ENCODE data around the gene CLEC20A. TPM values are rescaled to one million over a fixed set of nuclear protein-coding genes. Genes with fewer than 3 reads are reported as not detected.

Gene CLEC20A
- total RNA-seq, 2 donors from 2014 or later = not detected

GRCh38 chr1:178495158-178495557, 1.6 kb downstream of the CLEC20A start:
- no peak overlapping the region for H3K4me3 ChIP-seq
- H3K4me1 ChIP-seq = no peaks in the 10 kb centered on the region
- ATAC-seq (no peak), DNase-seq (no peak)
- no peaks in the 10 kb centered on the region for H3K36me3 ChIP-seq (replicated peaks in 1 of 2; ENCODE audit: insufficient read depth in 1 of 2, low read depth in 2 of 2)
- 93 to 100% methylated on average over 1 of the region's 1 CpG for WGBS, 2 donors
- H3K27ac ChIP-seq = no peak overlapping the region
- H3K27me3 ChIP-seq = no peaks in the 10 kb centered on the region
- no peak for TF ChIP-seq CTCF (IDR thresholded peaks at IDR 0.05)
- no peak for TF ChIP-seq POLR2A (IDR thresholded peaks at IDR 0.05)
- no peaks in the 10 kb centered on the region for H3K9me3 ChIP-seq
- intact Hi-C loops (cut with DNase I) = no loop called here

- Histone ChIP-seq H3K36me3 (replicated peaks in 1 of 2; ENCODE audit: insufficient read depth in 1 of 2, low read depth in 2 of 2) (no peaks in the 10 kb centered on the region), H3K27me3 (no peaks in the 10 kb centered on the region), H3K4me1 (no peaks in the 10 kb centered on the region), H3K4me3 (no peak overlapping the region), H3K27ac (no peak overlapping the region), H3K9me3 (no peaks in the 10 kb centered on the region)
- DNase-seq (no peak), ATAC-seq (no peak)
- WGBS, 2 donors = 91 to 94% methylated on average over 8 to 13 of the region's 13 CpGs
- TF ChIP-seq CTCF (IDR thresholded peaks at IDR 0.05) = no peak
- no peak for TF ChIP-seq POLR2A (IDR thresholded peaks at IDR 0.05)
- intact Hi-C loops (cut with DNase I) = no loop called here
These were observed 2.2 kb downstream of the CLEC20A start for GRCh38 chr1:178494569-178494971.

- intact Hi-C loops (cut with DNase I) = no loop called here
- no peak for DNase-seq
- Histone ChIP-seq H3K4me3 (no peak overlapping the region), H3K4me1 (no peaks in the 10 kb centered on the region), H3K36me3 (replicated peaks in 1 of 2; ENCODE audit: insufficient read depth in 1 of 2, low read depth in 2 of 2) (no peaks in the 10 kb centered on the region), H3K9me3 (no peaks in the 10 kb centered on the region), H3K27ac (no peak overlapping the region), H3K27me3 (no peaks in the 10 kb centered on the region)
- no peak for TF ChIP-seq CTCF (IDR thresholded peaks at IDR 0.05)
- no peak for TF ChIP-seq POLR2A (IDR thresholded peaks at IDR 0.05)
- WGBS, 2 donors = 86 to 94% methylated on average over 14 to 16 of the region's 16 CpGs
- no peak for ATAC-seq
These were observed 3.4 kb downstream of the CLEC20A start for GRCh38 chr1:178493301-178493741.

- TF ChIP-seq POLR2A (IDR thresholded peaks at IDR 0.05) (no peak), CTCF (IDR thresholded peaks at IDR 0.05) (no peak)
- Histone ChIP-seq H3K4me1 (no peaks in the 10 kb centered on the region), H3K4me3 (no peak overlapping the region), H3K9me3 (no peaks in the 10 kb centered on the region), H3K27ac (no peak overlapping the region), H3K27me3 (no peaks in the 10 kb centered on the region), H3K36me3 (replicated peaks in 1 of 2; ENCODE audit: insufficient read depth in 1 of 2, low read depth in 2 of 2) (no peaks in the 10 kb centered on the region)
- ATAC-seq (no peak), DNase-seq (no peak)
- WGBS, 2 donors = 79 to 85% methylated on average over 11 of the region's 11 CpGs
- intact Hi-C loops (cut with DNase I) = no loop called here
These were observed 4.4 kb downstream of the CLEC20A start for GRCh38 chr1:178492341-178492740.

- Histone ChIP-seq H3K4me1 (no peaks in the 10 kb centered on the region), H3K36me3 (replicated peaks in 1 of 2; ENCODE audit: insufficient read depth in 1 of 2, low read depth in 2 of 2) (no peaks in the 10 kb centered on the region), H3K4me3 (no peak overlapping the region), H3K9me3 (no peaks in the 10 kb centered on the region), H3K27me3 (no peaks in the 10 kb centered on the region), H3K27ac (no peak overlapping the region)
- TF ChIP-seq POLR2A (IDR thresholded peaks at IDR 0.05) (no peak), CTCF (IDR thresholded peaks at IDR 0.05) (no peak)
- intact Hi-C loops (cut with DNase I) = no loop called here
- ATAC-seq (no peak), DNase-seq (no peak)
- WGBS, 2 donors = 89 to 92% methylated on average over 4 of the region's 4 CpGs
These were observed 5.0 kb downstream of the CLEC20A start for GRCh38 chr1:178491721-178492120.

All from body of pancreas (tissue), 4 donors.